ENCODE results near the gene CRTC1. TPM values are rescaled to one million over a fixed set of nuclear protein-coding genes. Genes with fewer than 3 reads are reported as not detected.
A peak's percentile ranks its signal among the peaks of the same experiment; 100 is the strongest.
"Not testable (repeated sequence)": the region's sequence is repeated elsewhere in the genome, so short reads cannot be mapped to it uniquely, and the experiment has no call there.

CRTC1 gene
- total RNA-seq, 1 experiment from 2014 or later, result 0.40 TPM

DNA sequence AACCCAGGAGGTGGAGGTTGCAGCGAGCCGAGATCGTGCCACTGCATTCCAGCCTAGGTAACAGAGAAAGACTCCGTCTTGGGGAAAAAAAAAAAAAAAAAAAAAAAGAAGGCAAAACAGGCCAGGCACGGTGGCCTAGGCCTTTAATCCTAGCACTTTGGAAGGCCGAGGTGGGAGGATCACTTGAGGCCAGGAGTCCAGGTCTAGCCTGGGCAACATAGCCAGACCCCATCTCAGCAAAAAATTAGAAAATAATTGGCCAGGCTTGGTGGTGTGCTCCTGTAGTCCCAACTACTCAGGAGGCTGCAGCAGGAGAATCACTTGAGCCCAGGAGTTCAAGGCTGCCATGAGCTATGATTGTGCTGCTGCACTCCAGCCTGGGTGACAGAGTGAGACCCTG, 43.4 kb downstream of the CRTC1 start:
- DNase-seq (ENCODE audit: low read depth), result no peak

GRCh38 chr19:18727602-18728001, 44.1 kb downstream of the CRTC1 start:
- DNase-seq (ENCODE audit: low read depth), result not testable (repeated sequence)

DNA sequence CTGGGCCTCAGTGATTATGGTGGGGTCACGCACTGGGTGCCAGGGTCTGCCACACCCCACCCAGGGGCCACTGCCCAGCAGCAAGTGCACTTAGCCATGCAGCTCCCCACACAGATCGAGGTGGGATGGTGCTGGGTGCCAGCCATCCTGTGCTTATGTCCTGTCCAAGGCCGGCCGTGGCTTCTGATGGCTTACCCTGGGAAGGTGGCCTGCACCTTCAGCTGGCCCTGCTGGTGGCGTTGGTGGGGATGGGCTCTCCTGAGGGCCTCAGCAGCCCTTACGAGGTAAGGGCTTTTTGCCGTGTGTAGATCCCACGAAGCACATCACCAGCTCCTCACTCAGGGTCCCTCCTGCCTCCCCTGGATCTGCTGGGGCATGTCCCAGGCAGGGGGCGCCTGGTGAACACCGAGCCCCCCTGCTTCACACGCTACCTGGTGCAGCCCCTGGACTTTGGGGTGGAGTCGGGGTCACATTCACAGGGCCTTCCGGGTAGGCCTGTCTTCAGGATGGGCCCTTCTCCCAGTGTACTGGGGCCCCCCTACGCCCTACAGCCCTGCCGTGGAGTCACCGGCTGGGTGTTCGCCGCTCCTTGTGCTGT, 46.6 kb downstream of the CRTC1 start:
- DNase-seq (ENCODE audit: low read depth), result no peak

DNA sequence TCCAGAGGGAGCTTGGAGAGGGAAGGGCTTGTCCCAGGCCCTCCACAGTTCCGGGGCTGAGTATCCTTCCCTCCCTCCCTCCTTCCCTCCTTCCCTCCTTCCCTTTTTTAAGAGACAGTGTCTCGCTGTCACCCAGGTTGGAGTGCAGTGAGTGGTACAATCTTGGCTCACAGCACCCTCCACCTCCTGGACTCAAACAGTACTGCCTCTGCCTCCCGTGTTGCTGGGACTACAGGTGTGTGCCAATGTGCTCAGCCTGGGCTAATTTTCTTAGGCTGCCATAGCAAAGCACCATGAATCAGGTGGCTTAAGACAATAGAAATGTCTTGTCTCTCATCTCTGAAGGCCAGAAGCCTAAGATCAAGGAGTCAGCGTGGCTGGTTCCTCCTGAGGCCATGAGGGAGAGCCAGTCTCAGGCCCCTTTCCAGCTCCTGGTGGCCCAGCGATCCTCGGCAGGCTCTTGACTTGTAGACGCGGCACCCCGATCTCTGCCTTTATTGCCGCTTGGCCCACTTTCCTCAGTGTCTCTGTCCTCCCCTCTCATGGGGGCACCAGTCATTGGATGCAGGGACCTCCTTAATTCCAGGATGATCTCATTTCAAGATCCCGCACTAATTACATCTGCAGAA, 47.5 kb downstream of the CRTC1 start:
- no peak for DNase-seq (ENCODE audit: low read depth)

DNA sequence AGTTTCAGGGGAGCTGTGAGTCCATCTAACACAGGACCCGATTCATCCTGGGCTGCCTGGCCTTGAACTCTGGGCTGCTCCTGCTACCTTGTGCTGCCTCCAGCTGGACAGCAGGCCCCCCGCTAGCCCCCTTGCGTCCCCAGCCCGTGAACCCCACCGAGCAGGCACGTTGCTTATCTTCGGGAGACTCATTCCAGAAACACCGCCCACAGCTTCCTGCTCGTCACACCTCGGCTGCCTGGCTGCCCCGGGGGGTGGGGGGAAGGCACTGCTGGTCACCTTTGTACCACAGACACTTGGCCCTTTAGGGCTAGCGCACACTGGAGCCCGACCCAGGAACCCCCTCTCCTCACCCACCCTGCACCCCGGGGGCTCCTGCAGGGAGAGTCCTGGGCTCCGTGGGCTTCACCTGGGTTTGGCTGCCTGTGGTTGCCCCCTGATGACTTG, 48.1 kb downstream of the CRTC1 start:
- DNase-seq (ENCODE audit: low read depth), result peak; percentile 70

GRCh38 chr19:18733196-18733647, 49.7 kb downstream of the CRTC1 start:
- peak; percentile 20 for DNase-seq (ENCODE audit: low read depth)

DNA sequence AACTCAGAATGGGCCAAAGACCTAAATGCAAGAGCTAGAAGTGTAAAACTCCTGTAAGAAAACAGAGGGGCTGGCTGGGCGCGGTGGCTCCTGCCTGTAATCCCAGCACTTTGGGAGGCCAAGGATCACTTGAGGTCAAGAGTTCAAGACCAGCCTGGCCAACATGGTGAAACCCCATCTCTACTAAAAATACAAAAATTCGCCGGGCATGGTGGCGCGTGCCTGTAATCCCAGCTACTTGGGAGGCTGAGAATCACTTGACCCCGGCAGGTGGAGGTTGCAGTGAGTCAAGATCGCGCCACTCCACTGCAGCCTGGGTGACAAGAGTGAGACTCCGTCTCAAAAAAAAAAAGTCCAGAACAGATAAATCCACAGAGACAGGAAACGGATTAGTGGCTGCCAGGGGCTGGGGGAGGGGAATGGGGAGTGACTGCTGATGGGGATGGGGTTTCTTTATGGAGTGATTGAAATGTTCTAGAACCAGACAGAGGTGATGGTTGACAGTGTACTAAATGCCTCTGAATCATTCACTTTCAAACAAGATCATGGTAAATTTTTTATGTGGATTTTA, 50.4 kb downstream of the CRTC1 start:
- DNase-seq (ENCODE audit: low read depth), result not testable (repeated sequence)

- no peak for DNase-seq (ENCODE audit: low read depth)
These were observed 51.8 kb downstream of the CRTC1 start for GRCh38 chr19:18735324-18735723.

DNA sequence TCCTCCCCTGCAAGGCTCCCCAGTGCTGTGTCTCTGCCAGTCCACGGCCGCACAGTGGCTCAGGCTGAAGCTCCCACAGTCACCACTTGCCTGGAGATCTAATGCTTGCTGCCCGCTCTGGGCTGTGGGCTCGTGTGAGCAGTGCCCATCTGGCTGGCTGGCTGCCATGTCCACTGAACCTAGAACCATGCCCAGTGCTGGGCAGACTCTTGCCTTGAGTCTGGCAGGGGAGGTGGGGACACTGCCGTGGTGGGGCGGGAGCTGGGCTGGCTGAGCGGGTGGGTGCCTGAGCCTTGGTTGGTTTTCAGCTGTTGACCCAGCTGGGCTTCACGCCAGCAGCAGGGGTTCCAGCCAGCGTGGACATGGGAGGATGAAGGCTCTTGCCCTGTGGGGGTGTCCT, 52.3 kb downstream of the CRTC1 start:
- DNase-seq (ENCODE audit: low read depth), result no peak

DNA sequence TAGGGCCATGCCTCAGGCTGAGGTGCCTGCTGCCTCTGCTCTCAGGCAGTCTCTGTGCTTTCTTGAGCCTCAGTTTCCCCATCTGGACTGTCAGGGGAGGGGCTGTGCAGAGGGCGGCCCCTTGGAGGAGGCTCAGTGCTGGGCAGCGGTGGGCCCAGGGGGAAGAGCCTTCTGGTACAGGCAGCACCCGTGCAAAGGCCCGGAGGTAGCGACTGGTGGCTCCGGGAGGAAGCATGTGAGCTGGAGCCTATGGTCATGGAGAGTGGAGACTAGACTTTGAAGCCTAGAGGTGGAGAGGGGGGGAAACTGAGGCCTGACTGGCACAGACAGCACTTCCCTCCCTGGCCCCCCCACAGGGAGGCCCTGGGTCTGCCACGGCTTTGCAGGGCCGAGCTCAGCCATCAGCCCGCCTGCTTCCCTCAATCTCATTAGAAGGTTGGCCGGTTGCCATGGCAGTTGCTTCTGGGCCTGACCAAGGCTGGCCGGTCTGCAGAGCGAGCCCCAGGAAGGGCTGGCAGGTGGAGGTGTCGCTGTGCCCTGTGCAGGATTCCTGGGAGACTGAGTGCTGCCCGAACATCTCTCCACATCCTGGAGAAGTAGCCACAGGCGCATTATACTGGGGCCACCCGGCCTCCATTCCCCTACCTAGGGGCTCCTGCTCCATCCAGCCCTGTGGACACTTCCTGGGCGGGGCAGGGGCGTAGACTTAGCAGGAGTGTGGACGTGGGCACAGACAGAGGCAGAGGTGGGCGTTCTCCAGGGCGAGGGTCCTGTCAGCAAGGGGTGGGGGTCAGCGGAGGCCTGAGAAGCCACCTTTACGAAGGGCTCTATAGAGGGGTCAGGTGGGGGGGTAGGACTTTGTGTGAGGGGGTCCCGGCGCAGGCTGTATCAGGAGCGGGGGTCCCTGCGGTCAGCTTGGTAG, 53.2 kb downstream of the CRTC1 start:
- no peak for DNase-seq (ENCODE audit: low read depth)

- DNase-seq (ENCODE audit: low read depth), result no peak
These were observed 54.0 kb downstream of the CRTC1 start for GRCh38 chr19:18737337-18737953.

GRCh38 chr19:18737954-18738351, 54.5 kb downstream of the CRTC1 start:
- DNase-seq (ENCODE audit: low read depth), result no peak

GRCh38 chr19:18738961-18739690, 55.6 kb downstream of the CRTC1 start:
- no peak for DNase-seq (ENCODE audit: low read depth)

- DNase-seq (ENCODE audit: low read depth), result no peak
These were observed 57.9 kb downstream of the CRTC1 start for GRCh38 chr19:18741124-18742121.

GRCh38 chr19:18742324-18742723, 58.8 kb downstream of the CRTC1 start:
- no peak for DNase-seq (ENCODE audit: low read depth)

GRCh38 chr19:18742838-18743783, 59.6 kb downstream of the CRTC1 start:
- DNase-seq (ENCODE audit: low read depth), result no peak

DNA sequence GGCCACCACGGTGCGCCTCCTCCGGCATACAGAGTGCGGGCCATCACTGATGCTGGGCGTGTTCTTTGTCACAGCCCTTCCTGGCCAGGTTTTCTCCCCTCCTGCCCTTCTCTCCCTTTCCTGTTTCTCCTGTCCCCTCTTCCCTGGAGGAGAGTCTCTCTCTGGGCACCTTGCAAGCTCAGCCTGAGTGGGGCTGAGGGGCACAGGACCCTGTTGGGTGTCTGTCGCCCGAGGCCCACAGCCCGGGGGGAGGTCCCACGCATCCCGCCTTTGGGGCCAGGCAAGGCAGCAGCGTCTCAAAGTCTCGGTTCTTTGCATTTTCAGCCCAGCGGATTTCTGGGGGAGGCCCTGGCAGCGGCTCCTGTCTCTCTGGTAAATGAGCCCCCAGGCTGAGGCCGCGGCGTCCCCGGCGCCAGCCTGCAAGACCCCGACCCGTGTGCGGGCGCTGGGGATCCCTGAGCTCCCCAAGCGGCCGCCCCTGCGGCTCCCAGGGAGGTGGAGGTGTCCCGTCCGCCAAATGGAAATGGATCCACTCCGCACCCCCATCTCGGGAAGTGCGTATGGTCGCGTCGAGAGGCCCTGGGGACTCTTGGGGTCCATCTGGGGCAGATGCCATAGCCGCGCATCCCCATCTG, 60.4 kb downstream of the CRTC1 start:
- DNase-seq (ENCODE audit: low read depth), result no peak
